IMR-90 (cell line): ENCODE data around the gene LHX5.

Experiments used
- BHLHE40 ChIP-seq: fragments of 150-350 bp; IDR thresholded peaks from 2 replicates; pipeline ENCODE4 v1.6.1; 2016; ENCODE audit warnings: mild to moderate bottlenecking, low read depth, low read length
- CEBPB ChIP-seq: IDR thresholded peaks from 2 replicates; pipeline ENCODE4 v1.6.1; 2012; ENCODE audit warnings: low read depth, low read length, improper control_type of control experiment
- CHD1 ChIP-seq: IDR thresholded peaks from 2 replicates; pipeline ENCODE4 v1.6.1; 2012; ENCODE audit warnings: low read depth, low read length, improper control_type of control experiment
- FOS ChIP-seq: fragments of 150-350 bp; IDR thresholded peaks from 2 replicates; pipeline ENCODE4 v1.6.1; 2016; ENCODE audit warnings: low read depth, low read length
- MAFK ChIP-seq: IDR thresholded peaks from 2 replicates; pipeline ENCODE4 v1.6.1; 2012; ENCODE audit warnings: low read depth, low read length, improper control_type of control experiment
- MAZ ChIP-seq: IDR thresholded peaks from 2 replicates; pipeline ENCODE4 v1.6.1; 2012; ENCODE audit warnings: low read depth, mild to moderate bottlenecking, low read length, improper control_type of control experiment, moderate library complexity, borderline replicate concordance
- MXI1 ChIP-seq: IDR thresholded peaks from 2 replicates; pipeline ENCODE4 v1.6.1; 2012; ENCODE audit warnings: low read depth, mild to moderate bottlenecking, low read length, moderate library complexity, borderline replicate concordance
- POLR2A ChIP-seq: IDR thresholded peaks from 2 replicates; pipeline ENCODE4 v1.6.1; 2012; ENCODE audit warnings: mild to moderate bottlenecking, low read depth, low read length
- RAD21 ChIP-seq: IDR thresholded peaks from 2 replicates; pipeline ENCODE4 v1.6.1; 2012; ENCODE audit warnings: low read length, improper control_type of control experiment
- RCOR1 ChIP-seq: IDR thresholded peaks from 2 replicates; pipeline ENCODE4 v1.6.1; 2012; ENCODE audit warnings: mild to moderate bottlenecking, low read length, improper control_type of control experiment; ENCODE audit not compliant: insufficient replicate concordance
- RFX5 ChIP-seq: IDR thresholded peaks from 2 replicates; pipeline ENCODE4 v1.8.0; 2012; ENCODE audit warnings: low read depth, mild to moderate bottlenecking, low read length, moderate library complexity
- SMC3 ChIP-seq: fragments of 150-350 bp; IDR thresholded peaks from 2 replicates; pipeline ENCODE4 v1.6.1; 2016; ENCODE audit warnings: low read depth, mild to moderate bottlenecking, antibody characterized with exemption, low read length, moderate library complexity
- TF ChIP-seq, protein P1 (sequence below): conservative IDR thresholded peaks from 2 replicates; pipeline ENCODE4 v1.5.1; 2012; ENCODE audit warnings: mild to moderate bottlenecking, low read depth, low read length, improper control_type of control experiment
- TF ChIP-seq, protein P2 (sequence below): fragments of 150-350 bp; IDR thresholded peaks from 2 replicates; pipeline ENCODE4 v1.6.1; 2016; ENCODE audit warnings: low read depth, mild to moderate bottlenecking, low read length, moderate library complexity, borderline replicate concordance

DNA sequence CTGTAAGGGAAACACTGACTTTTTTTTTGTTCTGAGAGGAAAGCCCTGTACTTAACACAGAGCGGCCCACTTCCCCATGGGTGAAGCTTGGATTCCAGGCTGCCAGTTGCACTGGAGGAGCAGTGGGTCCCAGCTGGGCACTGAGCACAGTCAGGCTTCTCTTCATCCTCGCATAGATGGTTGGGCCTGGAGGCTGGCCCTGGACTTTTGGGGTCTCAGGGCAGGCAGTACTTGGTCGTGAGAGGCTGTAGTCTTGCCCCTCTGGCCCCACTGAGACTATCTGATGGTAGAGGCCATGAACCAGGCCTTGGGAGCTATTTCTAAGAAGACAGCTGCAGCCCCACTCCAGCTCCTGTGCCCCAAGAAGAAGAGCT lies 6.2 kb upstream of the LHX5 start:
- TF ChIP-seq, protein P1, sequence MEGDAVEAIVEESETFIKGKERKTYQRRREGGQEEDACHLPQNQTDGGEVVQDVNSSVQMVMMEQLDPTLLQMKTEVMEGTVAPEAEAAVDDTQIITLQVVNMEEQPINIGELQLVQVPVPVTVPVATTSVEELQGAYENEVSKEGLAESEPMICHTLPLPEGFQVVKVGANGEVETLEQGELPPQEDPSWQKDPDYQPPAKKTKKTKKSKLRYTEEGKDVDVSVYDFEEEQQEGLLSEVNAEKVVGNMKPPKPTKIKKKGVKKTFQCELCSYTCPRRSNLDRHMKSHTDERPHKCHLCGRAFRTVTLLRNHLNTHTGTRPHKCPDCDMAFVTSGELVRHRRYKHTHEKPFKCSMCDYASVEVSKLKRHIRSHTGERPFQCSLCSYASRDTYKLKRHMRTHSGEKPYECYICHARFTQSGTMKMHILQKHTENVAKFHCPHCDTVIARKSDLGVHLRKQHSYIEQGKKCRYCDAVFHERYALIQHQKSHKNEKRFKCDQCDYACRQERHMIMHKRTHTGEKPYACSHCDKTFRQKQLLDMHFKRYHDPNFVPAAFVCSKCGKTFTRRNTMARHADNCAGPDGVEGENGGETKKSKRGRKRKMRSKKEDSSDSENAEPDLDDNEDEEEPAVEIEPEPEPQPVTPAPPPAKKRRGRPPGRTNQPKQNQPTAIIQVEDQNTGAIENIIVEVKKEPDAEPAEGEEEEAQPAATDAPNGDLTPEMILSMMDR = no peak
- TF ChIP-seq CEBPB (no peak), RAD21 (no peak), POLR2A (no peak), SMC3 (no peak), RCOR1 (no peak), CHD1 (no peak), MXI1 (no peak), FOS (no peak), MAFK (no peak), MAZ (no peak), RFX5 (no peak), BHLHE40 (no peak)
- TF ChIP-seq, protein P2, sequence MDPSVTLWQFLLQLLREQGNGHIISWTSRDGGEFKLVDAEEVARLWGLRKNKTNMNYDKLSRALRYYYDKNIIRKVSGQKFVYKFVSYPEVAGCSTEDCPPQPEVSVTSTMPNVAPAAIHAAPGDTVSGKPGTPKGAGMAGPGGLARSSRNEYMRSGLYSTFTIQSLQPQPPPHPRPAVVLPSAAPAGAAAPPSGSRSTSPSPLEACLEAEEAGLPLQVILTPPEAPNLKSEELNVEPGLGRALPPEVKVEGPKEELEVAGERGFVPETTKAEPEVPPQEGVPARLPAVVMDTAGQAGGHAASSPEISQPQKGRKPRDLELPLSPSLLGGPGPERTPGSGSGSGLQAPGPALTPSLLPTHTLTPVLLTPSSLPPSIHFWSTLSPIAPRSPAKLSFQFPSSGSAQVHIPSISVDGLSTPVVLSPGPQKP = no peak
